AG04450 (cell line): ENCODE results near the gene ATP2B1. TPM values are rescaled to one million over a fixed set of nuclear protein-coding genes. Genes with fewer than 3 reads are reported as not detected.

Source experiments
- CTCF ChIA-PET: fragments of 300-600, 350-600 bp; formaldehyde crosslinking; extraction: SDS; loops from one replicate; lab custom pipeline; 2022; ENCODE audit warnings: antibody characterized with exemption, inconsistent platforms; lab: Charles Lee
- POLR2A ChIA-PET: fragments of 350-600 bp; formaldehyde crosslinking; extraction: SDS; loops from one replicate; lab custom pipeline; 2021; ENCODE audit warnings: antibody characterized with exemption, inconsistent platforms; lab: Yijun Ruan, JAX
- DNase-seq: peaks from one replicate; pipeline ENCODE4 v3.0.0-alpha.2; 2011; ENCODE audit warnings: low read depth, low spot score
- H3K27ac ChIP-seq: one replicate; pipeline ENCODE4 v1.5.1; 2012; ENCODE audit warnings: low read depth, low read length, control low read depth
- H3K27me3 ChIP-seq: one replicate; pipeline ENCODE4 v1.6.0; 2012; ENCODE audit warnings: low read length; ENCODE audit not compliant: control insufficient read depth, insufficient read depth
- H3K4me3 ChIP-seq: 2 replicates; pipeline ENCODE4 v1.5.1; 2011; ENCODE audit warnings: mild to moderate bottlenecking, low read depth, low read length, control low read depth
- H3K9me3 ChIP-seq: 2 replicates; pipeline ENCODE4 v1.5.1; 2012; ENCODE audit warnings: low read length; ENCODE audit not compliant: control insufficient read depth, insufficient read depth
- polyA plus RNA-seq: library from polyadenylated mRNA; depleted of rRNA; stranded (reverse); fragments of >200 nt; gene quantifications from 2 replicates; pipeline ENCODE4 v1.2.3, GENCODE V29; 2011
- TF ChIP-seq, protein P1 (sequence below): IDR thresholded peaks from 2 replicates; pipeline ENCODE4 v1.5.1; 2011; ENCODE audit warnings: low read depth, low read length, control low read depth, inconsistent platforms

The ATP2B1 gene
- polyA plus RNA-seq, 1 experiment = 42.7 TPM

DNA sequence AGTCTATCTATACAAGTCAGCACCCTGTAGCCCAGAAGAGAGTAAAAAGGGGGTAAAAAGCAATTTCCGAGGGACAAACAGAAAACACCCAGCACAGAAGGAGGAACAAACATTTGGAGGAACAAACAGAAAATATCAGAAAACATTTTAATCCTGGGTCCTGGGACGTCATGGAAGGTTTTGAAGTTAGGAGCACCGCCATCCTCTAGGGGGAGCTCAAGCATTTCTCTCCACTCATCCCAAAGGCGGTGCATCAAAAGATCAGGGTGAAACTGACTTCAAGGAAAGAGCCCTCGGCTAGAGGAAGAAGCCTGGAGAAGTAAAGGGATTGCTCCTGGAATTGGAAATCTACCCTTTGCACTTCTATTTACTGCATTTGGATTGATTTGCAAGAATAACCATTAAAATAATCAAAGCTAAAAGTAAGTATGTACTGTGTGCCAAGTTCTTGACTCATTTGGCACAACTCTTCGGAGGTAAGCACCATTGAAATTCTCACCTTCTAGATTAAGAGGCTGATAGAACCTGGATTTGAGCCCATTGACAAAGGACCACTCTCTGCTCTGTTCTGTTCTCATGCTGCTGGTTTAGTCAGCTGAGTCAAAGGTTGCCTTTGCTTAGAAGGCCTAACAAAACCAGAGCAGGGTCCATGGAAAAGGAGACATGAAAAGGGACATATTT, 165.6 kb downstream of the ATP2B1 start:
- no peaks in the 10 kb centered on the region for H3K27me3 ChIP-seq
- DNase-seq = peak; percentile 52
- POLR2A ChIA-PET = no interaction called here
- H3K9me3 ChIP-seq = no peaks in the 10 kb centered on the region
- H3K4me3 ChIP-seq = no peak overlapping the region
- TF ChIP-seq, protein P1, sequence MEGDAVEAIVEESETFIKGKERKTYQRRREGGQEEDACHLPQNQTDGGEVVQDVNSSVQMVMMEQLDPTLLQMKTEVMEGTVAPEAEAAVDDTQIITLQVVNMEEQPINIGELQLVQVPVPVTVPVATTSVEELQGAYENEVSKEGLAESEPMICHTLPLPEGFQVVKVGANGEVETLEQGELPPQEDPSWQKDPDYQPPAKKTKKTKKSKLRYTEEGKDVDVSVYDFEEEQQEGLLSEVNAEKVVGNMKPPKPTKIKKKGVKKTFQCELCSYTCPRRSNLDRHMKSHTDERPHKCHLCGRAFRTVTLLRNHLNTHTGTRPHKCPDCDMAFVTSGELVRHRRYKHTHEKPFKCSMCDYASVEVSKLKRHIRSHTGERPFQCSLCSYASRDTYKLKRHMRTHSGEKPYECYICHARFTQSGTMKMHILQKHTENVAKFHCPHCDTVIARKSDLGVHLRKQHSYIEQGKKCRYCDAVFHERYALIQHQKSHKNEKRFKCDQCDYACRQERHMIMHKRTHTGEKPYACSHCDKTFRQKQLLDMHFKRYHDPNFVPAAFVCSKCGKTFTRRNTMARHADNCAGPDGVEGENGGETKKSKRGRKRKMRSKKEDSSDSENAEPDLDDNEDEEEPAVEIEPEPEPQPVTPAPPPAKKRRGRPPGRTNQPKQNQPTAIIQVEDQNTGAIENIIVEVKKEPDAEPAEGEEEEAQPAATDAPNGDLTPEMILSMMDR = peak; percentile 94
- H3K27ac ChIP-seq = no peak overlapping the region
- CTCF ChIA-PET = interaction anchor here (0.6 to 3.3 kb wide), 35 partner anchors 9 to 1402 kb away, joined by 3 to 19 read pairs (median 3); no protein-coding TSS in a partner anchor

GRCh38 chr12:89542236-89542635, 166.4 kb downstream of the ATP2B1 start:
- TF ChIP-seq, protein P1 = no peak
- Histone ChIP-seq H3K27ac (no peak overlapping the region), H3K27me3 (no peaks in the 10 kb centered on the region), H3K9me3 (no peaks in the 10 kb centered on the region), H3K4me3 (no peak overlapping the region)
- no peak for DNase-seq
- ChIA-PET POLR2A (no interaction called here), CTCF (interaction anchor here (0.8 to 3.3 kb wide), 13 partner anchors 10 to 1403 kb away, joined by 3 to 19 read pairs (median 3); no protein-coding TSS in a partner anchor)

DNA sequence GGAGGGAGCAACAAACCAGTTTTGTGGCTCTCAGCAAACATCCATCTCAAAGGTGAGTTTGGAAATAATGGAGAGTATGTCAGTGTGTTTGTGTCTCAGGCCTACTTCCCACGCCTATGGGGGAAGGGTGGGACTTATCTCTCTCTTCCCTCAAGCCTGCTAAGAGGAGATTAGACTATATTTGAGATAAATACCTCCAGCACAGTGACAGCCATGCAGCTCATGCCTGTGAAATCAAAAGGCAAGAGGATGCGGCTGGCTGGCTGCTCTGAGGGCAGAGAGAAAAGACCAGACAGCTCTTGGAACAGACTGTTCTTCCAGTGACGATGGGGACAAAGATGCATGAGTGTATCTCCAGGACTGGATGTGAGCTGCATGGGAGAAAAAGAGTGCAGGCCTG, 168.1 kb downstream of the ATP2B1 start:
- CTCF ChIA-PET = no interaction called here
- no peak for DNase-seq
- POLR2A ChIA-PET = no interaction called here

DNA sequence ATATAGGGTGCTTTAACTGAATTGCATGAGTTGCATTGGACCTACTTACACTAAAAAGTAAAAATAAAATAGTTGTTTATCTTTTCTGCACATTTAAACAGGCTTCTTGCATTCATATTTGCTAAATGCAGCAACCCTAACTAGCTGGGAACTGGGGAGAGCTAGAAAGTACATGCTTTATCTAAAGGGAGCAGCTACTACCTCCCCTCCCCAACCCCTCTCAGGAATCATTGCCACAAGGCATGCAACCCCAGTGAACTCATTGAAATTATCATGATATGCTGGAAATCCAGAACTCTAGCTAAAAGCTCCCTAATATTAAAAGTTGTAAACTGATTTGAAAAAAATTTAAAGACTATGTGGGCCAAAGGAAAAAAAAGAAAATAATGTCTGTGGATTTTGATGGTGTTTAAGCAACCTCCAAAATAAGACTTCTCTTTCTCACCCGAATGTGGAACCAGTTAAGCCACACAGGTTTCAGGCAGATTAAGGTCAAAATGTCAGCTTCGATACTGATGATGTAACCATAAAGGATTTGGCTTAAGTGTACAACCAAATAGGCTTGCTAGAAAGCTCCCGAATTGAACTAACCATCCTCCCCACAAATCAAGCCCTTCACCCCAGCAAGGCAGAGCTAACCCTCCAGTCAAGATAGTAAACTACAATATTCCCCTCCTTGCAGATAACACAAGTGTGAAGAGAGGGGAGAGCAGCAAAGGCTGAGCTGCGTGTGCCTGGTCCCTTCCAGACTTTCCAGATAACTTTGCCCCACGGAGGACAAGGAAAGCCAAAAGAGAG, 169.0 kb downstream of the ATP2B1 start:
- Histone ChIP-seq H3K27me3 (no peaks in the 10 kb centered on the region), H3K27ac (no peak overlapping the region), H3K9me3 (no peaks in the 10 kb centered on the region), H3K4me3 (no peak overlapping the region)
- TF ChIP-seq, protein P1 = no peak
- POLR2A ChIA-PET = no interaction called here
- no peak for DNase-seq
- CTCF ChIA-PET = interaction anchor here (1.3 kb wide), 1 partner anchor 1315 kb away, joined by 3 read pairs; no protein-coding TSS in a partner anchor

More for the DNA sequence above, 168.1 kb downstream of the ATP2B1 start:
- Histone ChIP-seq H3K9me3 (no peaks in the 10 kb centered on the region), H3K27ac (no peak overlapping the region), H3K27me3 (no peaks in the 10 kb centered on the region), H3K4me3 (no peak overlapping the region)
- TF ChIP-seq, protein P1 = no peak
